Measurements from ENCODE around the gene MAST1. TPM values are rescaled to one million over a fixed set of nuclear protein-coding genes. Genes with fewer than 3 reads are reported as not detected.

Gene MAST1
- total and polyA plus RNA-seq, 12 donors = 0.72 to 29.6 (median 3.2) TPM

- intact Hi-C loops (cut with DNase I) = no loop called here
- H3K4me3 ChIP-seq = peak within 1 kb of the TSS in 1 of 4 donors; percentile 48
- no peaks in the 10 kb centered on the region for H3K36me3 ChIP-seq (replicated peaks in 1 of 2)
- H3K27ac ChIP-seq = peak within 1 kb of the TSS in 1 of 5 donors; percentile 34
- H3K9me3 ChIP-seq (replicated peaks in 1 of 3) = no peaks in the 10 kb centered on the region
- H3K27me3 ChIP-seq = peaks cover 53% of the 10 kb centered on the region
- DNase-seq = no peak
- TF ChIP-seq CTCF (IDR thresholded peaks at IDR 0.05) = no peak
- TF ChIP-seq POLR2A (IDR thresholded peaks at IDR 0.05) = no peak
- 8 to 14% (median 10%) methylated on average over 14 to 20 of the region's 20 CpGs for WGBS, 4 donors
- H3K4me1 ChIP-seq (replicated peaks in 1 of 2) = peaks cover 3 to 12% of the 10 kb centered on the region in 2 donors
Observed at GRCh38 chr19:12834566-12834943, 3.8 kb upstream of the MAST1 start, which contains the start of gene RTBDN. TSS of gene RTBDN (minus strand) at chr19:12834579. CDS start at chr19:12829979, 4,600 bp downstream.

- DNase-seq = peak in 3 of 7 donors; percentile 34 to 73 (median 52)
- Histone ChIP-seq H3K27ac (no peak overlapping the region), H3K27me3 (peaks cover 59% of the 10 kb centered on the region), H3K4me3 (no peak overlapping the region), H3K4me1 (replicated peaks in 1 of 2) (peaks cover 3 to 12% of the 10 kb centered on the region in 2 donors), H3K36me3 (replicated peaks in 1 of 2) (no peaks in the 10 kb centered on the region), H3K9me3 (replicated peaks in 1 of 3) (no peaks in the 10 kb centered on the region)
- intact Hi-C loops (cut with DNase I) = no loop called here
- WGBS, 4 donors = 5 to 11% (median 6%) methylated on average over 26 to 39 of the region's 39 CpGs
- TF ChIP-seq POLR2A (IDR thresholded peaks at IDR 0.05) (no peak), CTCF (IDR thresholded peaks at IDR 0.05) (no peak)
Observed at GRCh38 chr19:12834976-12835757, 3.1 kb upstream of the MAST1 start.

GRCh38 chr19:12836529-12836863, 1.8 kb upstream of the MAST1 start:
- DNase-seq = no peak
- 3 to 12% (median 8%) methylated on average over 5 to 6 of the region's 6 CpGs for WGBS, 4 donors
- intact Hi-C loops (cut with DNase I) = no loop called here
- Histone ChIP-seq H3K27ac (no peak overlapping the region), H3K4me3 (no peak overlapping the region), H3K27me3 (peaks cover 71% of the 10 kb centered on the region), H3K9me3 (replicated peaks in 1 of 3) (no peaks in the 10 kb centered on the region), H3K4me1 (replicated peaks in 1 of 2) (peaks cover 10 to 20% of the 10 kb centered on the region in 2 donors), H3K36me3 (replicated peaks in 1 of 2) (no peaks in the 10 kb centered on the region)
- TF ChIP-seq POLR2A (IDR thresholded peaks at IDR 0.05) (no peak), CTCF (IDR thresholded peaks at IDR 0.05) (no peak)

- TF ChIP-seq CTCF (IDR thresholded peaks at IDR 0.05) = no peak
- WGBS, 4 donors = 65 to 74% (median 71%) methylated on average over 4 of the region's 4 CpGs
- intact Hi-C loops (cut with DNase I) = no loop called here
- Histone ChIP-seq H3K4me3 (no peak overlapping the region), H3K9me3 (replicated peaks in 1 of 3) (no peaks in the 10 kb centered on the region), H3K27ac (no peak overlapping the region), H3K27me3 (peaks cover 79% of the 10 kb centered on the region), H3K4me1 (replicated peaks in 1 of 2) (peaks cover 10 to 22% of the 10 kb centered on the region in 2 donors), H3K36me3 (replicated peaks in 1 of 2) (no peaks in the 10 kb centered on the region)
- no peak for DNase-seq
Observed at GRCh38 chr19:12837225-12837624, 1.1 kb upstream of the MAST1 start.

Data from adrenal gland (tissue), 12 donors.